A549 treated with AZD2906 at 1 μM for 4 hours (cell line): ENCODE results near the gene LHX2. TPM values are rescaled to one million over a fixed set of nuclear protein-coding genes. Genes with fewer than 3 reads are reported as not detected.

Experiments
- total RNA-seq: library from RNA; stranded (reverse); fragments of 200-300 nt; extraction: Qiagen RNA extraction; gene quantifications from 5 replicates; pipeline ENCODE4 v1.2.3, GENCODE V29; 2022

The LHX2 gene, protein sequence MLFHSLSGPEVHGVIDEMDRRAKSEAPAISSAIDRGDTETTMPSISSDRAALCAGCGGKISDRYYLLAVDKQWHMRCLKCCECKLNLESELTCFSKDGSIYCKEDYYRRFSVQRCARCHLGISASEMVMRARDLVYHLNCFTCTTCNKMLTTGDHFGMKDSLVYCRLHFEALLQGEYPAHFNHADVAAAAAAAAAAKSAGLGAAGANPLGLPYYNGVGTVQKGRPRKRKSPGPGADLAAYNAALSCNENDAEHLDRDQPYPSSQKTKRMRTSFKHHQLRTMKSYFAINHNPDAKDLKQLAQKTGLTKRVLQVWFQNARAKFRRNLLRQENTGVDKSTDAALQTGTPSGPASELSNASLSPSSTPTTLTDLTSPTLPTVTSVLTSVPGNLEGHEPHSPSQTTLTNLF
- 3.8 to 4.4 TPM (median 4.1 TPM) in 5 replicates for total RNA-seq

GRCh38 chr9:124011460-124012301 is at the start of gene LHX2:
TSS of gene LHX2 (plus strand) at chr9:124011768. CDS start at chr9:124012349, 581 bp downstream.

Other genes starting within 250 kb of the LHX2 start
- gene DENND1A, start 81.6 kb upstream of the LHX2 start, total RNA-seq, result 8.8 to 11.8 TPM (median 10.1 TPM) in 5 replicates
- 52.2 to 67.2 TPM (median 63.0 TPM) in 5 replicates for gene NEK6, start 246.2 kb downstream of the LHX2 start, total RNA-seq